ENCODE data around the gene PHACTR2.
A peak's percentile ranks its signal among the peaks of the same experiment; 100 is the strongest.
"Not testable (repeated sequence)": the region's sequence is repeated elsewhere in the genome, so short reads cannot be mapped to it uniquely, and the experiment has no call there.

PHACTR2 gene

GRCh38 chr6:143873600-143873999, 195.8 kb downstream of the PHACTR2 start:
- DNase-seq, result not testable (repeated sequence)

- peak; percentile 56 to 73 for DNase-seq
Observed at GRCh38 chr6:143874503-143874902, 196.7 kb downstream of the PHACTR2 start.

- no peak for DNase-seq
Observed at GRCh38 chr6:143877584-143878271, 200.0 kb downstream of the PHACTR2 start.

- DNase-seq, result no peak
Observed at GRCh38 chr6:143878272-143878760, 200.6 kb downstream of the PHACTR2 start.

- no peak for DNase-seq
Observed at GRCh38 chr6:143880412-143880811, 202.6 kb downstream of the PHACTR2 start.

All from inflammatory macrophage treated with lipopolysaccharide for 1 hour (primary cell).